Measurements from ENCODE around the gene METRNL.
"Not testable (repeated sequence)": the region's sequence is repeated elsewhere in the genome, so short reads cannot be mapped to it uniquely, and the experiment has no call there.

The METRNL gene, protein sequence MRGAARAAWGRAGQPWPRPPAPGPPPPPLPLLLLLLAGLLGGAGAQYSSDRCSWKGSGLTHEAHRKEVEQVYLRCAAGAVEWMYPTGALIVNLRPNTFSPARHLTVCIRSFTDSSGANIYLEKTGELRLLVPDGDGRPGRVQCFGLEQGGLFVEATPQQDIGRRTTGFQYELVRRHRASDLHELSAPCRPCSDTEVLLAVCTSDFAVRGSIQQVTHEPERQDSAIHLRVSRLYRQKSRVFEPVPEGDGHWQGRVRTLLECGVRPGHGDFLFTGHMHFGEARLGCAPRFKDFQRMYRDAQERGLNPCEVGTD

DNA sequence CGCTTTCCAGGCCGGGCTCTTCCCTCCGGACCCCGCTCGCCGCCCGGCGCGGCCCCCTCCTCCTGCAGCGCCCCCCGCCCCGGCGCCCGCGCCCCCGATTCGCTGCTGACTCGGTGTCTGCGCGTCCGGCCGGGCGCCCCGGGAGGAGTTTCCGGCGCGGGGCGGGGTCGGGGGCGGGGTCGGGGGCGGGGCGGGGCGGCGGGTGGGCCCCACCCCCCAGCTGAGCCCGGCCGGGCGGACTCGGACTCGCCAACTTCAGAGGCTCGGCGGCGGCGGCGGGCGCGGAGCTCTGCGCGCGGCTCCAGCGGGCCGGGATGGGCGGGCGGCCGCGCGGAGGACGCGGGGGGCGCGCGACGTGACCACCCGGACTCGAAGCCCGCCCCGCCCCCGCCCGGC lies at the start of gene METRNL:
Gene METRNL (plus strand): TSS at position 258 of the 396 bp plus-strand sequence. CDS start 207 bp downstream, outside the sequence.
- DNase-seq, result peak; percentile 68

DNA sequence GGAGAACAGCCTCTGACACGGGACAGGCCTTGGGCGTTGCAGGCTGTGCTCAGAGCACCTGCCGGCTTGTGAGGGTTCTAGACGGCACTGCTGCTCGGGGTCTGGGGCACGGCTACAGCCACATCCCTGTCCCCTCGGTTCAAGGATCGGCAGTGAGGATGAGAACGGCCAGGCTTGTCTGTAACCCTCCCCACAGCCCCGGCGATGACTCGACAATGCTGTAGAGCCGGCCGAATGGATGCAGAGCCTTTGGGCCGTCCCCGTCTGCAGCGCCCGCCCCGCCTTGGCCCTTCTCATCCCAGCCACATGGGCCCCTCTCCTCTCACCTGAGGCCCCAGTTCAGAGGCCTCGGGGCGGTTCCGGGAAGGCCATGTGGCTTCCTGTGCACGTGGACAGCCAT lies 49.0 kb upstream of the METRNL start:
- no peak for DNase-seq

DNA sequence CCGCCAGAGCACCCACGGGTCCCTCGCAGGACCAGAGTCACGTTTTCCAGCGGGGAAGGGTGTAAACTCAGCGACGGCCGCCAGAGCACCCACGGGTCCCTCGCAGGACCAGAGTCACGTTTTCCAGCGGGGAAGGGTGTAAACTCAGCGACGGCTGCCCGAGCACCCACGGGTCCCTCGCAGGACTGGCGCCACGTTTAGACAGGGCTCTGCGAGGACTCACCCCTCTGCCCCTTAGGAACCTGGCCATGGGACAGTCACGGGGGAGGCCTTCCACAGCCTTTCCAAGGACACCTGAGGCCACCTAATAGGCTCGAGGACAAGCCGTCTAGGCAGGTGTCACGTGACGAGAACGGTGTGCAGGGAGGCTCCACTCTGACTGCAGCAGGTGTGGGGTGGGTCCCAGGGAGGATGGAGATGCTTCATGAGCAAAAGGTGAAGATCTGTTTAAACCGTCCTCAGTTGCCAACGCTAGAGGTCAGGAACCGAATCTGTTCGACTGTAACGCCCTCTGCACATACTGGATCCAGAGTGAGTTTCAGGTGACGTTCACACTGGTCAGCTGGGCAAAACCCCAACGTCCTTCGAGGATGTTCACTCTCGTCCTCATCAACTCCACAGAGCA lies 48.0 kb upstream of the METRNL start:
- no peak for DNase-seq

DNA sequence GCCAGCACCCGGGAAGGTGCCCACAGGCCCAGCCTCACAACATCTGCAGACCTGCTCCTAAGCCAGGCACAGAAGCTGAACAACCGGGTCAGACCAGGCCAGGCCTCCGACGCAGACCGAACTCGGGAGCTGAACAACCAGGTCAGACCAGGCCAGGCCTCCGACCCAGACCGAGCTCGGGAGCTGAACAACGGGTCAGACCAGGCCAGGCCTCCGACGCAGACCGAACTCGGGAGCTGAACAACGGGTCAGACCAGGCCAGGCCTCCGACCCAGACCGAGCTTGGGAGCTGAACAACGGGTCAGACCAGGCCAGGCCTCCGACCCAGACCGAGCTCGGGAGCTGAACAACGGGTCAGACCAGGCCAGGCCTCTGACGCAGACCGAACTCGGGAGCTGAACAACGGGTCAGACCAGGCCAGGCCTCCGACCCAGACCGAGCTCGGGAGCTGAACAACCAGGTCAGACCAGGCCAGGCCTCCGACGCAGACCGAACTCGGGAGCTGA lies 47.4 kb upstream of the METRNL start:
- not testable (repeated sequence) for DNase-seq

DNA sequence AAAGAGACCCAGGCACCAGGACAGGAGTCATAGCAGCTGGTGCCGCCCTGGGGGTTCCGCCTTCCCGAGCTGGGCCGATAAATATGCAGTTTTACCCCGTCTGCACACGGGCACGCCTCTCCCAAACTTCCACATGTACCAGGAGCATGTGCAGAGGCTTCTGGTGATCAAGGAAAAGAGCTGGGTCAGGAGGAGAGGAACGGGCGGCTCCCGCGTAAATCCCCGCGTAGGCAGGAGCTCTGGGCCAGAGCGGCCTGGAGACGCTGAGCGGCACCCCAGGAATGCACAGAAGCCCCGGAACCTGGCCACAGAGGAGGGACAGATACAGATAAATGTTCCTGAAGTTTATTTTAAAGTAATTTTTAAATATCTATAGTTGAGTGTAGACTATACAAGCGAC lies 46.6 kb upstream of the METRNL start:
- DNase-seq, result no peak

- no peak for DNase-seq
These were observed 44.9 kb upstream of the METRNL start for GRCh38 chr17:83034525-83034924.

- DNase-seq, result no peak
These were observed 43.7 kb upstream of the METRNL start for GRCh38 chr17:83035722-83036121.

GRCh38 chr17:83036193-83036592 lies 43.2 kb upstream of the METRNL start:
- DNase-seq, result no peak

DNA sequence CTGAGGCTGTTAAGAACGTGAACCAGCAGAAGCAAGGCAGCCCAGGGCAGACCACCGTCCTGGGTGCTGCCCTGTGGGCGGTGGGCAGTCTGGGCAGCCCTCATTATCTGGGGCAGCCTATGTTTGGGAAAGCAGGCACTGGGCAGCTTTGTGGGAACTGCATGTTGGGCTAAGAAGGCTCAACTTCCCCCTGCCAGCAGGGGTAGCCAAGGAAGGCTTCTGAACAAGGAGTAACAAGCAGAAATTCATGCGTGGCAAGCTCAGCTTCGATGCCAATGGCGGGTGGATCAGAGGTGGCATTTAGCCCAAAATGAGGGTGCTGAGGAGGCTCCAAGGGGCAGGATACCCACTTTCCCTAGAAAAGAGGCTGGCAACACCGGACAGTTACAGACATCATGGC lies 42.7 kb upstream of the METRNL start:
- DNase-seq, result no peak

DNA sequence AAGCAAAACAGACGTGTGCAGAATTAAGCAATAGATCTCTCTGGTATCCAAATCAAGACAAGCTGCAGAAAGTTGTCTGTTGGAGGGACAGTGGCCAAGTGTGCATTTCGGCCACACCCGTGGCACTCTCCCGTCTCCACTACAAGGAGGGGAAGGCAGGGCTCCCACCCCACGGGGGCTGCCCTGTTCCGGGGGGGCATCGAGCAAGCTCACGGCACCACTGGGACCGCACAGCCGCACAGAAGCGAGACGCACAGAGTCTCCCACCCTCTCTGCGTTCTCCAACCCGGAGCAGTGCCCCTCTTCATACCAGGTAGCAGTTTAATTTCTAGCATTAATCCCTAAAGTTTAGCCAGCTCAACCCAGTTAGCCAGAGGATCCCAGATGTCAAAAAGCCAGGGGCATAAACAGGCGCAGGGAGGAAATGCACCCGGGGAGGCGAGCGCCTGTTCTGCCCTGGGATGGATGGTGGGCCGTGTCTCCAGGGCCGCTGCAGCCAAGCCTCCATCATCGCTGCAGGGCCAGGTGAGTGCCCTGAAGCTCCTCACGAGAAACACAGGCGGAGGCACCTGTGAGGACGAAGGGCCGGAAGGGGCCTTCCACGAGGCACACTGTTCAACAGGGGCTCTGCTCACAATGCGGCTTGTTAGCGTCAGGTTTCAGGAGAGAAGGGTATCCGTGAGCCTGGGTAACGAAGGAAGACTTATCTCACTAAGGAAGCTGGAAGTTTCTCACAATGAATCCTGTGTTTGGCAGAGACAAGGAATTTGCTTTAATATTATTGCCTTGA lies 42.1 kb upstream of the METRNL start:
- no peak for DNase-seq

DNA sequence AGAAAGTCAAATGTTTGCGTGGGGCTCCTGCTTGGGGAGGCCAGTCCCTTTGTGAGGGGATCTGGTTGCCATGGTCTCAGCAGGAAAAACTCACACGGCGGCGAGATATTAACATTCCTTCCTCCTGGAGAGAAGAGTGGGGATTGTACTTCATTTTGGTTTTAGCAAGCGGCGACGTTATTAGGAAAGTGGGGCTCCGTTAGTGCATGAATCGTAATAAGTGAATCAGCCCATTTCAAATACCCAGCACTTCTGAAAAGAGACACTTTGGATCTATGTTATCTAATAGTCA lies 41.6 kb upstream of the METRNL start:
- DNase-seq, result no peak

GRCh38 chr17:83038983-83039382 lies 40.4 kb upstream of the METRNL start:
- DNase-seq, result not testable (repeated sequence)

DNA sequence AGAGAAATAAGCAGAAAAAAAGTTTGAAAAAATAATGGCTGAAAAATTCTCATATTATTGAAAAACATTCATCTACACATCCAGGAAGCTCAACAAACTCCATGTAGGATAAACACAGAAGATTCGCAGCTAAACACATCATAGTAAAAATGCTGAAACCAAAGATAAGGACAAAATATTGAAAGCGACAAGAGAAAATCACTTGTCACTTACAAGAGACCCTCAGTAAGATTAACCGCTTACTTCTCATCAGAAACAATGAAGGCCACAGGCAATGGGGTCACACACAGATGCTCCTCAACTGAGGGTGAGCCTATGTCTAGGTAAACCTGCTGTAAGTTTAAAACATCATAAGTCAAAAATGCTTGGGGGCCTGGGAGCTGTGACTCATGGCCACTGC lies 38.1 kb upstream of the METRNL start:
- DNase-seq, result no peak

- DNase-seq, result no peak
These were observed 36.8 kb upstream of the METRNL start for GRCh38 chr17:83042522-83043158.

- not testable (repeated sequence) for DNase-seq
These were observed 34.9 kb upstream of the METRNL start for GRCh38 chr17:83044479-83044878.

DNA sequence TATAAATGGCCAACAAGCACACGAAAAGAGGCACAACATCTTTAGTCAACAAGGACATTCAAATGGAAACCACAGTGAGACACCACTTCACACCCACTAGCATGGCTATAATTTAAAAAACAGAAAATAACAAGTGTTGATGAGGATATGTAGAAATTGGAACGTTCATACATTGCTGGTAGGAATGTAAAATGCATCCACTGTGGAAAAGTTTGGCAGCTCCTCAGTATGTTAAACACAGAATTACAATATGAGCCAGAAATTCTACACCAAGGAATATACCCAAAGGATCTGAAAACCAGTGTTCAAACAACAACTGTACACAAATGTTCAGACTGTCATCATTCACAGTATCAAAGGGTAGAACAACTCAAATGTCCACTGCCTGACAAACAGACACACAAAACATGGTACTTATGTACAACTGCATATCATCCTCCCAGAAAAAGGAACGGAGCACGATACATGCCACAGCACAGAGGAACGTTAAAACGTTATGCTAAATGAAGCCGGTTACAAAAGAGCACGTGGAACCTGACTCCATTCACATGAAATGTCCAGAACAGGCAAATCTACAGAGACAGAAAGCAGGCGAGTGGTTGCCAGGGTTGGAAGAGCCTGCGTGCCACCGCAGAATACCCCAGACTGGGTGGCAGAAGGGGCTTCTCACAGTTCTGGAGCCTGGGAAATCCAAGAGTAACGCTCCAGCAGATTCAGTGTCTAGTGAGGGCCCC lies 32.8 kb upstream of the METRNL start:
- no peak for DNase-seq

GRCh38 chr17:83047182-83047478 lies 32.3 kb upstream of the METRNL start:
- DNase-seq, result no peak

GRCh38 chr17:83047818-83048475 lies 31.5 kb upstream of the METRNL start:
- DNase-seq, result not testable (repeated sequence)

- DNase-seq, result no peak
These were observed 28.6 kb upstream of the METRNL start for GRCh38 chr17:83050651-83051395.

- peak; percentile 98 for DNase-seq
These were observed 27.8 kb upstream of the METRNL start for GRCh38 chr17:83051396-83052240.

- no peak for DNase-seq
These were observed 27.2 kb upstream of the METRNL start for GRCh38 chr17:83052241-83052564.

Data from CD4-positive, alpha-beta T cell treated with Interleukin-10 for 1 hour (primary cell).